ENCODE measurements around the gene RFFL.
"Not testable (repeated sequence)": the region's sequence is repeated elsewhere in the genome, so short reads cannot be mapped to it uniquely, and the experiment has no call there.

The RFFL gene

GRCh38 chr17:35063514-35064223, at the start of gene RFFL:
Gene RFFL, minus strand, starts transcription at chr17:35063707. Its CDS starts 37,154 bp downstream, at chr17:35026553.
- DNase-seq (ENCODE audit: low read depth in 2 of 2): peak; percentile 68 to 71

GRCh38 chr17:35110791-35111190, 47.3 kb upstream of the RFFL start:
- not testable (repeated sequence) for DNase-seq (ENCODE audit: low read depth in 2 of 2)

GRCh38 chr17:35104844-35105450, 41.4 kb upstream of the RFFL start:
- no peak for DNase-seq (ENCODE audit: low read depth in 2 of 2)

- DNase-seq (ENCODE audit: low read depth in 2 of 2): no peak
Measured at GRCh38 chr17:35103271-35103670, 39.8 kb upstream of the RFFL start.

GRCh38 chr17:35101725-35102124, 38.2 kb upstream of the RFFL start:
- DNase-seq (ENCODE audit: low read depth in 2 of 2): no peak

- DNase-seq (ENCODE audit: low read depth in 2 of 2): no peak
Measured at GRCh38 chr17:35101036-35101435, 37.5 kb upstream of the RFFL start.

GRCh38 chr17:35099908-35100307, 36.4 kb upstream of the RFFL start:
- no peak for DNase-seq (ENCODE audit: low read depth in 2 of 2)

- DNase-seq (ENCODE audit: low read depth in 2 of 2): no peak
Measured at GRCh38 chr17:35097776-35098175, 34.3 kb upstream of the RFFL start.

GRCh38 chr17:35095741-35096140, 32.2 kb upstream of the RFFL start:
- DNase-seq (ENCODE audit: low read depth in 2 of 2): no peak

- DNase-seq (ENCODE audit: low read depth in 2 of 2): no peak
Measured at GRCh38 chr17:35094902-35095301, 31.4 kb upstream of the RFFL start.

- not testable (repeated sequence) for DNase-seq (ENCODE audit: low read depth in 2 of 2)
Measured at GRCh38 chr17:35090707-35091106, 27.2 kb upstream of the RFFL start.

- DNase-seq (ENCODE audit: low read depth in 2 of 2): no peak
Measured at GRCh38 chr17:35089586-35090296, 26.2 kb upstream of the RFFL start.

- DNase-seq (ENCODE audit: low read depth in 2 of 2): peak; percentile 82 to 85
Measured at GRCh38 chr17:35088881-35089585, 25.5 kb upstream of the RFFL start.

- no peak for DNase-seq (ENCODE audit: low read depth in 2 of 2)
Measured at GRCh38 chr17:35088356-35088880, 24.9 kb upstream of the RFFL start.

- DNase-seq (ENCODE audit: low read depth in 2 of 2): no peak
Measured at GRCh38 chr17:35087731-35088355, 24.3 kb upstream of the RFFL start.

GRCh38 chr17:35086931-35087573, 23.5 kb upstream of the RFFL start:
- no peak for DNase-seq (ENCODE audit: low read depth in 2 of 2)

GRCh38 chr17:35086164-35086563, 22.7 kb upstream of the RFFL start:
- no peak for DNase-seq (ENCODE audit: low read depth in 2 of 2)

- DNase-seq (ENCODE audit: low read depth in 2 of 2): no peak
Measured at GRCh38 chr17:35084987-35085386, 21.5 kb upstream of the RFFL start.

- DNase-seq (ENCODE audit: low read depth in 2 of 2): no peak
Measured at GRCh38 chr17:35083071-35083470, 19.6 kb upstream of the RFFL start.

- DNase-seq (ENCODE audit: low read depth in 2 of 2): no peak
Measured at GRCh38 chr17:35082073-35082657, 18.7 kb upstream of the RFFL start.

- DNase-seq (ENCODE audit: low read depth in 2 of 2): no peak
Measured at GRCh38 chr17:35081638-35082037, 18.1 kb upstream of the RFFL start.

Data from stimulated activated CD8-positive, alpha-beta memory T cell treated with anti-CD3 and anti-CD28 coated beads, Interleukin-2, amount 100 ng/mL, for 1 hour (primary cell).